Endothelial cell of umbilical vein (primary cell): Measurements from ENCODE around the gene NFATC1. TPM values are rescaled to one million over a fixed set of nuclear protein-coding genes. Genes with fewer than 3 reads are reported as not detected.

ENCODE experiments used
- BruUV-seq: library from RNA; stranded (reverse); fragments of 400-500 nt; replicated peaks from 2 replicates; lab custom pipeline; 2021; lab: Mats Ljungman, UMichigan
- CTCF ChIA-PET: fragments of 300-600, 350-600 bp; sonication (Branson Sonifier 250); formaldehyde crosslinking; loops from one replicate; lab custom pipeline; 2021; ENCODE audit warnings: antibody characterized with exemption, inconsistent platforms; lab: Charles Lee
- POLR2A ChIA-PET: fragments of 300-600, 350-600 bp; sonication (Branson Sonifier 250); formaldehyde crosslinking; loops from one replicate; lab custom pipeline; 2021; ENCODE audit warnings: antibody characterized with exemption, inconsistent platforms; lab: Charles Lee
- DNase-seq: peaks from one replicate; pipeline ENCODE4 v3.0.0-alpha.2; 2011; ENCODE audit warnings: low read depth, low spot score
- FAIRE-seq: peaks from 2 replicates; lab custom pipeline; 2011; peaks lifted over from hg19 to GRCh38; lab: Jason Lieb, UNC
- H2AFZ ChIP-seq: 2 replicates; pipeline ENCODE4 v1.6.0; 2012; ENCODE audit warnings: low read depth, low read length, control low read depth, inconsistent platforms
- H3K27ac ChIP-seq: 2 replicates; pipeline ENCODE4 v1.5.1; 2011; ENCODE audit warnings: low read depth, mild to moderate bottlenecking, control low read depth, low read length, moderate library complexity; ENCODE audit not compliant: insufficient read depth
- H3K27me3 ChIP-seq, 2 experiments: 2 replicates each; pipeline versions ENCODE4 v1.6.0 to v1.6.1; 2011; ENCODE audit warnings: low read length in 2 of 2, mixed read lengths in 1 of 2; ENCODE audit not compliant: control insufficient read depth in 2 of 2, insufficient read depth in 2 of 2
- H3K36me3 ChIP-seq, 2 experiments: 2 replicates in 1 of 2; 3 replicates in 1 of 2; pipeline ENCODE4 v1.5.1; 2011; ENCODE audit warnings: low read length in 2 of 2, mild to moderate bottlenecking in 1 of 2, moderate library complexity in 1 of 2; ENCODE audit not compliant: control insufficient read depth in 2 of 2, insufficient read depth in 2 of 2; ENCODE audit errors: extremely low read depth in 1 of 2
- H3K4me1 ChIP-seq: 3 replicates; pipeline ENCODE4 v1.5.1; 2011; ENCODE audit warnings: mild to moderate bottlenecking, low read length; ENCODE audit not compliant: control insufficient read depth, insufficient read depth; ENCODE audit errors: extremely low read depth
- H3K4me2 ChIP-seq: 2 replicates; pipeline ENCODE4 v1.6.1; 2011; ENCODE audit warnings: low read length, control low read depth, mixed read lengths; ENCODE audit not compliant: insufficient read depth
- H3K4me3 ChIP-seq, 3 experiments: fragments of 200-600 bp in 1 of 3; sonication (generic), shearing (Covaris generic) in 1 of 3; replicated peaks in 1 of 3; 2 replicates each; pipeline ENCODE4 v1.5.1; 2011 to 2016; ENCODE audit warnings: control low read depth in 3 of 3, low read length in 3 of 3, mild to moderate bottlenecking in 2 of 3, inconsistent platforms in 1 of 3, low read depth in 1 of 3, moderate library complexity in 1 of 3; ENCODE audit not compliant: insufficient read depth in 1 of 3
- H3K79me2 ChIP-seq: 2 replicates; pipeline ENCODE4 v1.6.0; 2012; ENCODE audit warnings: low read length, inconsistent platforms; ENCODE audit not compliant: control insufficient read depth, insufficient read depth
- H3K9ac ChIP-seq: replicated peaks from 2 replicates; pipeline ENCODE3; 2011; ENCODE audit warnings: low read length, control low read depth; ENCODE audit not compliant: insufficient read depth; ENCODE audit errors: extremely low read depth
- H3K9me1 ChIP-seq: replicated peaks from 3 replicates; pipeline ENCODE4 v1.6.0; 2011; ENCODE audit warnings: mild to moderate bottlenecking, low read length; ENCODE audit not compliant: control insufficient read depth, insufficient read depth; ENCODE audit errors: extremely low read depth
- H3K9me3 ChIP-seq: replicated peaks from 2 replicates; pipeline ENCODE4 v1.5.1; 2012; ENCODE audit warnings: low read length, inconsistent platforms; ENCODE audit not compliant: control insufficient read depth, insufficient read depth
- H4K20me1 ChIP-seq: replicated peaks from 2 replicates; pipeline ENCODE3; 2011; ENCODE audit warnings: mild to moderate bottlenecking, low read length; ENCODE audit not compliant: control insufficient read depth, insufficient read depth; ENCODE audit errors: extremely low read depth
- EZH2 ChIP-seq: IDR thresholded peaks from 2 replicates; pipeline ENCODE4 v1.6.1; 2012; ENCODE audit warnings: borderline replicate concordance, low read depth, mild to moderate bottlenecking, moderate library complexity, low read length, inconsistent platforms; ENCODE audit not compliant: severe bottlenecking
- FOS ChIP-seq: IDR thresholded peaks from 2 replicates; pipeline ENCODE4 v1.6.1; 2011; ENCODE audit warnings: mild to moderate bottlenecking, low read length, moderate library complexity, borderline replicate concordance; ENCODE audit not compliant: insufficient read depth
- GATA2 ChIP-seq: IDR thresholded peaks from 2 replicates; pipeline ENCODE4 v1.7.0; 2011; ENCODE audit warnings: low read depth, mild to moderate bottlenecking, moderate library complexity, mixed read lengths, low read length; ENCODE audit not compliant: insufficient read length, insufficient read depth
- JUN ChIP-seq: IDR thresholded peaks from 2 replicates; pipeline ENCODE4 v1.6.1; 2011; ENCODE audit warnings: borderline replicate concordance, low read depth; ENCODE audit not compliant: insufficient read length, insufficient read depth
- MYC ChIP-seq: IDR thresholded peaks from one replicate; pipeline ENCODE4 v1.6.1; 2011; ENCODE audit warnings: mild to moderate bottlenecking, low read depth, low read length
- POLR2A ChIP-seq: IDR thresholded peaks from 2 replicates; pipeline ENCODE4 v1.6.1; 2012; ENCODE audit warnings: low read depth, mild to moderate bottlenecking, control low read depth, low read length
- POLR2AphosphoS5 ChIP-seq: IDR thresholded peaks from 2 replicates; pipeline ENCODE4 v1.6.1; 2012; ENCODE audit warnings: low read depth, mild to moderate bottlenecking, control low read depth, low read length, moderate library complexity; ENCODE audit not compliant: insufficient read depth
- dilution Hi-C: fragments of 300-500 bp; cut with MboI; formaldehyde crosslinking; loops from one replicate; pipeline ENCODE4 v1.15.0; 2019; ENCODE audit warnings: low sequenced_read_pairs; ENCODE audit not compliant: extremely low pct_ligation_motif_present
- intact Hi-C: fragments of 100-400 bp; cut with micrococcal nuclease; formaldehyde crosslinking; loops from one replicate; pipeline ENCODE4 v1.10.0; 2022
- polyA plus RNA-seq, 4 experiments: library from polyadenylated mRNA; depleted of rRNA in 3 of 4; stranded (reverse) in 3 of 4; unstranded in 1 of 4; fragments of >200 nt; gene quantifications; 2 replicates each; pipeline versions ENCODE4 v1.2.1 to v1.2.3, GENCODE V29; 2011 to 2012; ENCODE audit warnings: missing spikeins in 1 of 4
- total RNA-seq: library from RNA; stranded (reverse); gene quantifications from 2 replicates; pipeline ENCODE4 v1.2.3, GENCODE V29; 2021
- TF ChIP-seq, protein P1 (sequence below), 2 donors: IDR thresholded peaks; 1 replicate in 1 of 2; 2 replicates in 1 of 2; pipeline ENCODE4 v1.5.1; 2011; ENCODE audit warnings: low read length in 2 of 2, mild to moderate bottlenecking in 2 of 2, moderate library complexity in 2 of 2, control low read depth in 1 of 2, inconsistent platforms in 1 of 2, low read depth in 1 of 2; ENCODE audit not compliant: insufficient read depth in 1 of 2; ENCODE audit errors: extremely low read depth in 1 of 2
- TF ChIP-seq, protein P2 (sequence below): IDR thresholded peaks from 2 replicates; pipeline ENCODE4 v1.6.1; 2011; ENCODE audit not compliant: insufficient read depth, insufficient read length

NFATC1 gene
- total and polyA plus RNA-seq, 2 donors (not counting 3 experiments of a cell fraction or from before 2014, with no cell fraction given), result 11.1 to 30.0 TPM

DNA sequence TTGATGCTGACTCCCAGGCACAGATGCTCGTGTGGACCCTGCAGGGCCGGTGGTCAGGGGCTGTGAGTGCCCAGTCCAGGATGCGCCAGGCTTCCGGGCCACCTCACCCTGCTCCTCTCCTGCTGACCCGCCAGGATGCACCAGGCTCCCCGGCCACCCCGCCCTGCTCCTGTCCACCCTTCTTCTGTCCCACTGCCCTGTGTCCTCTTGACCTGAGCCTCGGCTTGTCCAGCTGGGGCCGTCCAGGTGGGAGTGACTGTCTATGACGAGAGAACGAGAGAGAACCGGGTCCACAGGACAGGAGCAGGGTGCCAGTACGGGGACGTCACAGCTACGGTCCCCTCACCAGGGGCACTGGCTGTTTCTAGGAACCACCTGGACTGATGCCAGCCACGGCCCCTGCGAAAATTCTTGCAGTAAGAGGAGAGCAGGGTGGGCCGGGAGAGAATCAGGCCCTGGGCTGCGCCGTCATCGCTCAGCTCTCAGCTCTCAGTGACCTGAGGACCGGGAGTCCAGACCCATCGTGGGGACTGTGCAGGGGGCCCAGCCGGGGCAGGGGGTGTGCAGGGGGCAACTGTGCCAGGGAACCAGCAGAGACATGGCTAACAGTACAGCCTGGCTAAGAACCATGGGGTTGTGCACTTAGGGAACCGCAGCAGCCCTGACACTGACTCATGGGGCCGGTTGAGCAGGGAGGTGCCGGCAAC lies 12.9 kb upstream of the NFATC1 start:
- Histone ChIP-seq H3K9me1 (no peaks in the 10 kb centered on the region), H3K9ac (no peak overlapping the region), H3K27ac (no peak overlapping the region), H3K4me3 (no peak overlapping the region), H3K4me1 (no peaks in the 10 kb centered on the region), H3K36me3 (no peaks in the 10 kb centered on the region), H3K4me2 (no peak overlapping the region), H4K20me1 (no peaks in the 10 kb centered on the region), H3K27me3 (no peaks in the 10 kb centered on the region), H3K9me3 (no peaks in the 10 kb centered on the region), H3K79me2 (no peaks in the 10 kb centered on the region), H2AFZ (no peak overlapping the region)
- DNase-seq (no peak), FAIRE-seq (no peak)
- no peak for TF ChIP-seq MYC
- no peak for TF ChIP-seq GATA2
- TF ChIP-seq FOS, result no peak
- BruUV-seq, result no TSS peak
- POLR2A ChIA-PET, result interaction anchor here (0.6 kb wide), 1 partner anchor 299 kb away, joined by 3 read pairs; no protein-coding TSS in a partner anchor
- CTCF ChIA-PET, result interaction anchor here (0.8 to 6.3 kb wide), 5 partner anchors 8 to 261 kb away, joined by 3 to 62 read pairs (median 41); no protein-coding TSS in a partner anchor
- intact Hi-C loops, result loop anchor here (10.0 kb wide), 1 partner anchor 652 kb away; the partner anchor contains the start of gene RBFA
- dilution Hi-C loops, result no loop called here

- Histone ChIP-seq H3K27ac (no peak overlapping the region), H3K9ac (no peak overlapping the region), H3K4me3 (no peak overlapping the region), H3K79me2 (no peaks in the 10 kb centered on the region), H2AFZ (no peak overlapping the region), H3K9me1 (no peaks in the 10 kb centered on the region), H4K20me1 (no peaks in the 10 kb centered on the region), H3K36me3 (no peaks in the 10 kb centered on the region), H3K4me1 (no peaks in the 10 kb centered on the region), H3K4me2 (no peak overlapping the region), H3K27me3 (no peaks in the 10 kb centered on the region), H3K9me3 (no peaks in the 10 kb centered on the region)
- CTCF ChIA-PET, result interaction anchor here (0.8 to 5.1 kb wide), 3 partner anchors 15 to 146 kb away, joined by 3 to 50 read pairs (median 6); no protein-coding TSS in a partner anchor
- intact Hi-C loops (loop anchor here (10.0 kb wide), 1 partner anchor 651 kb away; the partner anchor contains the start of gene RBFA), dilution Hi-C loops (no loop called here)
- FAIRE-seq, result no peak
- POLR2A ChIA-PET, result interaction anchor here (0.6 kb wide), 1 partner anchor 300 kb away, joined by 3 read pairs; no protein-coding TSS in a partner anchor
- no peak for DNase-seq
- TF ChIP-seq, protein P1, sequence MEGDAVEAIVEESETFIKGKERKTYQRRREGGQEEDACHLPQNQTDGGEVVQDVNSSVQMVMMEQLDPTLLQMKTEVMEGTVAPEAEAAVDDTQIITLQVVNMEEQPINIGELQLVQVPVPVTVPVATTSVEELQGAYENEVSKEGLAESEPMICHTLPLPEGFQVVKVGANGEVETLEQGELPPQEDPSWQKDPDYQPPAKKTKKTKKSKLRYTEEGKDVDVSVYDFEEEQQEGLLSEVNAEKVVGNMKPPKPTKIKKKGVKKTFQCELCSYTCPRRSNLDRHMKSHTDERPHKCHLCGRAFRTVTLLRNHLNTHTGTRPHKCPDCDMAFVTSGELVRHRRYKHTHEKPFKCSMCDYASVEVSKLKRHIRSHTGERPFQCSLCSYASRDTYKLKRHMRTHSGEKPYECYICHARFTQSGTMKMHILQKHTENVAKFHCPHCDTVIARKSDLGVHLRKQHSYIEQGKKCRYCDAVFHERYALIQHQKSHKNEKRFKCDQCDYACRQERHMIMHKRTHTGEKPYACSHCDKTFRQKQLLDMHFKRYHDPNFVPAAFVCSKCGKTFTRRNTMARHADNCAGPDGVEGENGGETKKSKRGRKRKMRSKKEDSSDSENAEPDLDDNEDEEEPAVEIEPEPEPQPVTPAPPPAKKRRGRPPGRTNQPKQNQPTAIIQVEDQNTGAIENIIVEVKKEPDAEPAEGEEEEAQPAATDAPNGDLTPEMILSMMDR (IDR thresholded peaks at IDR 0.05; ENCODE audit: extremely low read depth in 1 of 2, insufficient read depth in 1 of 2, low read depth in 1 of 2, low read length in 2 of 2), result no peak
- TF ChIP-seq JUN (no peak), FOS (no peak), GATA2 (no peak), EZH2 (no peak), MYC (no peak), POLR2AphosphoS5 (no peak), POLR2A (no peak)
- TF ChIP-seq, protein P2, sequence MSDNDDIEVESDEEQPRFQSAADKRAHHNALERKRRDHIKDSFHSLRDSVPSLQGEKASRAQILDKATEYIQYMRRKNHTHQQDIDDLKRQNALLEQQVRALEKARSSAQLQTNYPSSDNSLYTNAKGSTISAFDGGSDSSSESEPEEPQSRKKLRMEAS, result no peak
- no TSS peak for BruUV-seq
These were observed 12.2 kb upstream of the NFATC1 start for GRCh38 chr18:79383388-79384056.
